Prostate gland (tissue), 2 donors: Measurements from ENCODE around the gene COP1.

ENCODE experiments used
- POLR2A ChIP-seq: fragments of 450-650 bp; IDR thresholded peaks from one replicate; pipeline ENCODE4 v1.6.1; 2016; ENCODE audit warnings: antibody characterized with exemption, mild to moderate bottlenecking
- POLR2AphosphoS5 ChIP-seq: sonication (generic); formaldehyde crosslinking; IDR thresholded peaks from one replicate; pipeline ENCODE4 v1.6.1; 2017; ENCODE audit warnings: antibody characterized with exemption
- TF ChIP-seq, protein P1 (sequence below), 4 experiments: fragments of 200-600 bp in 2 of 4; fragments of 450-650 bp in 2 of 4; sonication (generic) in 2 of 4; IDR thresholded peaks; 1 replicate in 3 of 4; 2 replicates in 1 of 4; pipeline ENCODE4 v1.5.1; 2016 to 2019; ENCODE audit warnings: antibody characterized with exemption in 4 of 4, mild to moderate bottlenecking in 2 of 4, moderate library complexity in 2 of 4

DNA sequence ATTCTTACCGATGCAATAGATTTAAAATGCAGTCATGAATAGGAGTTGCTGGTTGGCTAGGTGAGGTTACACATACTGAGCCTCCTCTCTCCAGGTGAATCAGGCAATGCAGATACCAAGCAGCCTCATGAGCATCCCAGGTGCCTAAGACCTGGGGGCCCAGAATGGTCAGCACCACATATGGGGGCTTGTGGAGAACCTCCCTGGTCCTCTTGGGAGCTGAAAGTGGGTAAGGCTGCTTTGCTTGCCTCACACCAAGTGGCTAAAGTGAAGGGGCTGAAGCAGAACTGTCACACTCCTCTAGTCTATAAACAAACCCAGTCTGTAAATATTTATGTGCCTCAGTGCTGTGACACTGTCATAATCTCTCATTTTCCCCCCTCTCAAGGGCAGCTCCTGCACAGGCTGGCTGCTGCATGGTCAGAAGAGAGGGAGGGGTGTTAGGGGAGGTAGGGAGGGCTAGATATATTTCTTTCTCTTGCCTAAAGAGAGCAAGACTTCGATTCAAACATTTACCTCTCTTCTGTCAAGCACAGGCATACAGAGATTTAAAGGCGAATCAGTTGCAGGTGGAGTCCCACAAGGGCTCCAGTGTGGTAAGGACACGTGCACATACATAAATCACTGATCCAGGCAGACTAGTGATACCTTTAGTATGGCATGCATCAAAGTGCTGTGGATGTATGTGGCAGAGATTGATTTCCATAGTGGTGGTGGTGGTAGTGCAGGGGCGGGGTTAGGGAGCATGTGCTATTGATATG, 305.8 kb downstream of the COP1 start:
- TF ChIP-seq, protein P1, sequence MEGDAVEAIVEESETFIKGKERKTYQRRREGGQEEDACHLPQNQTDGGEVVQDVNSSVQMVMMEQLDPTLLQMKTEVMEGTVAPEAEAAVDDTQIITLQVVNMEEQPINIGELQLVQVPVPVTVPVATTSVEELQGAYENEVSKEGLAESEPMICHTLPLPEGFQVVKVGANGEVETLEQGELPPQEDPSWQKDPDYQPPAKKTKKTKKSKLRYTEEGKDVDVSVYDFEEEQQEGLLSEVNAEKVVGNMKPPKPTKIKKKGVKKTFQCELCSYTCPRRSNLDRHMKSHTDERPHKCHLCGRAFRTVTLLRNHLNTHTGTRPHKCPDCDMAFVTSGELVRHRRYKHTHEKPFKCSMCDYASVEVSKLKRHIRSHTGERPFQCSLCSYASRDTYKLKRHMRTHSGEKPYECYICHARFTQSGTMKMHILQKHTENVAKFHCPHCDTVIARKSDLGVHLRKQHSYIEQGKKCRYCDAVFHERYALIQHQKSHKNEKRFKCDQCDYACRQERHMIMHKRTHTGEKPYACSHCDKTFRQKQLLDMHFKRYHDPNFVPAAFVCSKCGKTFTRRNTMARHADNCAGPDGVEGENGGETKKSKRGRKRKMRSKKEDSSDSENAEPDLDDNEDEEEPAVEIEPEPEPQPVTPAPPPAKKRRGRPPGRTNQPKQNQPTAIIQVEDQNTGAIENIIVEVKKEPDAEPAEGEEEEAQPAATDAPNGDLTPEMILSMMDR (IDR thresholded peaks at IDR 0.05) = no peak
- no peak for TF ChIP-seq POLR2A
- no peak for TF ChIP-seq POLR2AphosphoS5
